BLaER1 (cell line): ENCODE measurements around the gene ZNF598.
"Not testable (repeated sequence)": the region's sequence is repeated elsewhere in the genome, so short reads cannot be mapped to it uniquely, and the experiment has no call there.

Experiments used
- H3K27ac ChIP-seq: shearing (Covaris generic); formaldehyde crosslinking; 2 replicates; pipeline ENCODE4 v1.8.1; 2022
- H3K27me3 ChIP-seq: shearing (Covaris generic); formaldehyde crosslinking; 2 replicates; pipeline ENCODE4 v1.8.1; 2022
- H3K36me3 ChIP-seq: shearing (Covaris generic); formaldehyde crosslinking; 2 replicates; pipeline ENCODE4 v1.8.1; 2022
- H3K4me1 ChIP-seq: shearing (Covaris generic); formaldehyde crosslinking; 2 replicates; pipeline ENCODE4 v1.8.1; 2022
- H3K4me2 ChIP-seq: shearing (Covaris generic); formaldehyde crosslinking; 2 replicates; pipeline ENCODE4 v1.8.1; 2022
- H3K4me3 ChIP-seq: shearing (Covaris generic); formaldehyde crosslinking; 2 replicates; pipeline ENCODE4 v1.8.1; 2022
- H3K9ac ChIP-seq: shearing (Covaris generic); formaldehyde crosslinking; 2 replicates; pipeline ENCODE4 v1.8.1; 2022
- H3K9me3 ChIP-seq: shearing (Covaris generic); formaldehyde crosslinking; 2 replicates; pipeline ENCODE4 v1.8.1; 2022
- H4K20me1 ChIP-seq: shearing (Covaris generic); formaldehyde crosslinking; 2 replicates; pipeline ENCODE4 v1.8.1; 2022
- Cebpa-rat ChIP-seq: shearing (Covaris generic); IDR thresholded peaks from 2 replicates; pipeline ENCODE4 v1.8.1; 2022

ZNF598 gene

DNA sequence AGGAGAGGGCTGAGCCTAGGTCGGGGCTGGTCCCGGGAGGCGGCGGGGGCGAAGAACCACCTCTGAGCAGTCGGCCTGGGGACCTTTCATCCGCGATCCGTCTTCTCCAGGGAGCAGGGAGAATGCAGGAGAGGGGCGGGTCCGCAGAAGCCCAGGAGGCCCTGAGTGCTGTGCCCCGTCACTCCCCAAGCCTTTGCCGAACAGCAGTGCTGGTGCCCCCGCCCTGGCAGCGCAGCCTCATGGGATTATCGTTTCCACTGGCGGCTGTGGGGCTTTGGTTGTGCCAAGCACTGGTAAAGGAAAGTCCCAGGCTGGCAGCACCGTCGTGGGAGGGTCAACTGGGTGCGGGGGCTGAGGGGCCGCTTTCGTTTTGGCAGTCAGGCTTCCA is 37.1 kb downstream of the ZNF598 start:
- Histone ChIP-seq H3K4me1 (peaks cover 27% of the 10 kb centered on the region), H3K27ac (peak overlapping the region; percentile 92)

DNA sequence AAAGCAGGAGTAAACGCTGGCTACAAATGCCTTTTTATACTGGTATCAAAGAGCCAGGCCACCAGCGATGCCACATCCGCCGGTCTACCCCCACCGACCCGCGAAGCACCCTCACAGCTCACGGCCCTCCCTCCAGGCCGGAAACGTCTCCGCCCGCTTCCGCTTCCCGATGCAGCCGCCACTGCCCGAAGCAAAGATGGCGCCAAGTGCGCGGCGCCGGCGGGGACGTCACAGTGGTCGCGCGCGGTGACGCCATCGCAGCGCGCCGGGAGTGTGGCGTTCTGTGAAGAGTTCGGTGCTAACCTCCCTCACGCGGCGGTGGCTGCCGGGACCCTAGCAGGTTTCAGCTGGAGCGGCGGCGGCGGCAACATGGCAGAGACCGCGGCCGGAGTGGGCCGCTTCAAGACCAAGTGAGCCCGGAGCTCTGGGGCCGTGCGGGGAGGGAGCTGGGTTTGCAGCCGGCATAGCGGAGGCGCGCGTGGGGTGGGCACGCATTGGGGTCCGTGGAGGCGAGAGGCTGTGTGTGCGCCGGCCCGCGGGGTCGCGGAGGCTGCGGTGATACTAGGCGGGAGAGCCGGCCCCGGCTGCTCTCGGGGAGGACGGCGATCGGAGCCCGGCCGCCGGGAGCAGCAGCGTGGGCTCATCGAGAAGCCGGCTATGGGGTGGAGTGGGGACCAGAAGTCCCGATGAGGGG is 37.7 kb downstream of the ZNF598 start, which contains the start of gene TBL3:
TSS of gene TBL3 (plus strand) at position 258 of the 694 bp plus-strand sequence. CDS start at position 370, 112 bp downstream.
- Histone ChIP-seq H3K4me1 (peaks cover 27% of the 10 kb centered on the region), H3K27ac (peak within 1 kb of the TSS; percentile 92), H3K9ac (peak within 1 kb of the TSS; percentile 92), H3K4me3 (peak within 1 kb of the TSS; percentile 100), H3K27me3 (no peaks in the 10 kb centered on the region), H3K4me2 (peak within 1 kb of the TSS; percentile 99), H3K36me3 (peaks cover 38% of the 10 kb centered on the region), H4K20me1 (peaks cover 42% of the 10 kb centered on the region), H3K9me3 (no peaks in the 10 kb centered on the region)
- no peak for TF ChIP-seq Cebpa-rat

More for the DNA sequence above, 37.1 kb downstream of the ZNF598 start:
- peaks cover 43% of the 10 kb centered on the region for H4K20me1 ChIP-seq
- H3K4me2 ChIP-seq, result peak overlapping the region; percentile 99
- no peaks in the 10 kb centered on the region for H3K27me3 ChIP-seq
- no peak for TF ChIP-seq Cebpa-rat
- no peaks in the 10 kb centered on the region for H3K9me3 ChIP-seq
- peaks cover 40% of the 10 kb centered on the region for H3K36me3 ChIP-seq
- peak overlapping the region; percentile 92 for H3K9ac ChIP-seq
- peak overlapping the region; percentile 100 for H3K4me3 ChIP-seq

DNA sequence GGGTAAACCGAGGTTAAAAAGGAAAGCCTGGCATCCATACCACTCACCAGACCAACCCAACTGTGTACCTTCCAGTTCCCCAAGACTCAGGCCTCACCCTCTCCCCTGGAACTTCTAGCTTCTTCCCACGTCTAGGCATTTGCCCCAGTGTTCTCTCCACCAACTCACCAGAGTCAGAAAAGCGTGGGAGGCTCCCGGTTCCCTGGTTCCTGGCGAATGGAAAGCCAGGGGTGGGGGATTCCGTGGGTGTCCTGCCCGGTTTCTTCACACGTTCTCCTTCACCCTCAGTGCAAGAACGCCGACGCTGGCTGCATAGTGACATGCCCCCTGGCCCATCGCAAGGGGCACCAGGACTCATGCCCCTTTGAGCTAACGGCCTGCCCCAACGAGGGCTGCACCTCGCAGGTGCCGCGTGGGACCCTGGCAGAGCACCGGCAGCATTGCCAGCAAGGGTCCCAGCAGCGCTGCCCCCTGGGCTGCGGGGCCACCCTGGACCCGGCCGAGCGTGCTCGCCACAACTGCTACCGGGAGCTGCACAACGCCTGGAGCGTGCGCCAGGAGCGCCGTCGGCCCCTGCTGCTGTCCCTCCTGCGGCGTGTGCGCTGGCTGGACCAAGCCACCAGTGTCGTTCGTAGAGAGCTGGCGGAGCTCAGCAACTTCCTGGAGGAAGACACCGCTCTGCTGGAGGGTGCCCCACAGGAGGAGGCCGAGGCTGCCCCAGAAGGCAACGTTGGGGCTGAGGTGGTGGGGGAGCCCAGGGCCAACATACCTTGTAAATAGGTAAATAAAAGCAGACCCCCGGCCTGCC is 41.3 kb downstream of the ZNF598 start:
- Histone ChIP-seq H3K4me1 (peaks cover 39% of the 10 kb centered on the region), H3K9ac (no peak overlapping the region), H4K20me1 (peaks cover 25% of the 10 kb centered on the region)

GRCh38 chr16:1966460-1966859 is 43.2 kb downstream of the ZNF598 start, which contains the start of gene RNF151:
Gene RNF151, plus strand, starts transcription at chr16:1966856. Its CDS starts 26 bp downstream, at chr16:1966882.
- H3K27ac ChIP-seq, result peak within 1 kb of the TSS; percentile 96
- H3K27me3 ChIP-seq, result no peaks in the 10 kb centered on the region

More for the DNA sequence above, 41.3 kb downstream of the ZNF598 start:
- Histone ChIP-seq H3K36me3 (peaks cover 16% of the 10 kb centered on the region), H3K4me3 (no peak overlapping the region), H3K27me3 (no peaks in the 10 kb centered on the region), H3K27ac (no peak overlapping the region), H3K9me3 (no peaks in the 10 kb centered on the region), H3K4me2 (no peak overlapping the region)
- no peak for TF ChIP-seq Cebpa-rat

DNA sequence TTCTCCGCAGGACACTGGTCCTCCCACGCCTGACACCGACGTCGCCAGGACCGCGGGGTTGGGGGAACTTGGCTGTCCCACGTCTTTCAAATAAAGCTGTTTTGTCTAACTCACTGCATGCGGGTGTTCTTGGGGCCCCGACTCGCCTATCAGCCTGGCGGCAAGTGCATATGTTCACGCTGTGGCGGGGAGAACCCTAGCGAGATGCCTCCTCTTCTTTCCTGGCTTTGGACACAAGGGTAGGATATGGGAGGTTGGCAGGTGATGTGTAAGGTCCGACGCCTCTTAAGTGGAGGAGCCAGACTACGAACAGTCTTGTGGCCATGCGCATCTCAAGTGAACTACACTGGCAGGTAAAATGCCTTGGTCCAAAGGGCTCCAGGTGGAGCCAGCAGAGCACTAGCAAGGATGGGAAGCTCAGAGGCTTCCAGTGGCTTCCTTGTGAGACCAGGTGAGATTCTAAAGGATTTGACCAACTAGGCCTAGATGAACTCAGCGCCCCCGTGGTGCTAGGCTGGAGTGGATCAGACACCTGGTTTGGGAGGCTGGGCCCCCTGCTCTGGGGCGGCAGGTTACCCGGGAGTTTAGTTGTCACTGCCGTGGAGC is 44.1 kb downstream of the ZNF598 start:
- Histone ChIP-seq H4K20me1 (peaks cover 40% of the 10 kb centered on the region), H3K27me3 (no peaks in the 10 kb centered on the region), H3K27ac (peak overlapping the region; percentile 96), H3K36me3 (peaks cover 40% of the 10 kb centered on the region), H3K4me3 (peak overlapping the region; percentile 90), H3K4me1 (peaks cover 48% of the 10 kb centered on the region), H3K9ac (peak overlapping the region; percentile 97), H3K4me2 (peak overlapping the region; percentile 98), H3K9me3 (no peaks in the 10 kb centered on the region)
- TF ChIP-seq Cebpa-rat, result no peak

More at GRCh38 chr16:1966460-1966859, 43.2 kb downstream of the ZNF598 start, which contains the start of gene RNF151:
- H3K4me3 ChIP-seq, result peak within 1 kb of the TSS; percentile 90
- H4K20me1 ChIP-seq, result peaks cover 30% of the 10 kb centered on the region
- peak within 1 kb of the TSS; percentile 97 for H3K9ac ChIP-seq
- TF ChIP-seq Cebpa-rat, result no peak
- peak within 1 kb of the TSS; percentile 98 for H3K4me2 ChIP-seq
- peaks cover 35% of the 10 kb centered on the region for H3K36me3 ChIP-seq
- H3K9me3 ChIP-seq, result no peaks in the 10 kb centered on the region
- H3K4me1 ChIP-seq, result peaks cover 48% of the 10 kb centered on the region

- H3K27me3 ChIP-seq, result no peaks in the 10 kb centered on the region
- peaks cover 40% of the 10 kb centered on the region for H3K36me3 ChIP-seq
- no peak for TF ChIP-seq Cebpa-rat
- peak within 1 kb of the TSS; percentile 97 for H3K9ac ChIP-seq
- peak within 1 kb of the TSS; percentile 98 for H3K4me2 ChIP-seq
- H3K4me3 ChIP-seq, result peak within 1 kb of the TSS; percentile 90
- H3K4me1 ChIP-seq, result peaks cover 48% of the 10 kb centered on the region
- peaks cover 44% of the 10 kb centered on the region for H4K20me1 ChIP-seq
- H3K9me3 ChIP-seq, result no peaks in the 10 kb centered on the region
- peak within 1 kb of the TSS; percentile 96 for H3K27ac ChIP-seq
These were observed 44.9 kb downstream of the ZNF598 start, which contains the start of gene RPS2 for GRCh38 chr16:1964506-1965395. Gene RPS2, minus strand, starts transcription at chr16:1964826. Its CDS starts 201 bp downstream, at chr16:1964625.

DNA sequence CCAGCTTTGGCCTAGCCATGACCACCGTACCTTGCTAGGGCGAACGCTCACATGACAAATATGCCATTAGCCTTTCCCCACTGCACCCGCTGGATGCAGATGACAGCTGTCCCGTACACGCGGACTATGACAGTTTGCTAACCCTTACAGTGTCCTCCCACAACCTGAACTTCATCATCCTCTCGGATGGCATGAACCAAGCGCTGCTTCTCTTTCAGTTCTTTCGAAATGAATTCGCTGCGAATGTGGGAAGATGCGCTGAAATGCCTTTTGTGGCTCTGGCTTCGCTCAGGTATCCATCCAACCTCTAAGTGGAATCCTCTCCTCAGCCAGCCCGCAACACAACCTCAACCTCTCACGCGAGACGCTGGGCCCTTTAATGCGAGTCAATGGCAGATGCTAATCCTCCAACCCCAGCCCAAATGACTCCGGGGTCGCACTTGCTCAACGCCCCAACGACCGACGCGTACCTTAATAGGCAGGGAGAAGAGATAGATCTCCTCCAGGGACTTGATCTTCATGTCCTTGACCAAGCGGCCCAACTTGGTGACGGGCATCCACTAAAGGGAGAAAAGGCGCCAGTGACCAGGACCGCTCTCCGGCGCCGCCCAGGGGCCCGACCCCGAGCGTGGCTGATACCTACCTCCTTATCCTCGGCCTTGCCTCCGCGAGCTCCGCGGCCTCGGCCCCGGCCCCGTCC is 45.7 kb downstream of the ZNF598 start:
- Histone ChIP-seq H3K4me2 (peak overlapping the region; percentile 88), H4K20me1 (peaks cover 44% of the 10 kb centered on the region), H3K9ac (peak overlapping the region; percentile 97), H3K27ac (peak overlapping the region; percentile 96), H3K36me3 (peaks cover 40% of the 10 kb centered on the region), H3K27me3 (no peaks in the 10 kb centered on the region), H3K9me3 (no peaks in the 10 kb centered on the region), H3K4me3 (peak overlapping the region; percentile 90), H3K4me1 (peaks cover 48% of the 10 kb centered on the region)
- no peak for TF ChIP-seq Cebpa-rat

GRCh38 chr16:1962161-1963153 is 47.2 kb downstream of the ZNF598 start:
- peaks cover 48% of the 10 kb centered on the region for H3K4me1 ChIP-seq
- H3K4me2 ChIP-seq, result peak overlapping the region; percentile 88
- not testable (repeated sequence) for H3K9me3 ChIP-seq, H3K27me3 ChIP-seq
- H4K20me1 ChIP-seq, result peaks cover 44% of the 10 kb centered on the region
- H3K36me3 ChIP-seq, result peaks cover 40% of the 10 kb centered on the region
- H3K4me3 ChIP-seq, result peak overlapping the region; percentile 90
- H3K27ac ChIP-seq, result peak overlapping the region; percentile 96; the same call in 1 of the 2 replicates
- peak overlapping the region; percentile 97 for H3K9ac ChIP-seq
